HepG2 (cell line): Measurements from ENCODE around the gene CCDC87. TPM values are rescaled to one million over a fixed set of nuclear protein-coding genes. Genes with fewer than 3 reads are reported as not detected.

Experiments
- ELF4 ChIP-seq: sonication (generic); formaldehyde crosslinking; IDR thresholded peaks from 2 replicates; pipeline ENCODE4 v1.5.0; 2020; ENCODE audit warnings: missing genetic modification reagents, mild to moderate bottlenecking, moderate library complexity, borderline replicate concordance
- HMG20B ChIP-seq: conservative IDR thresholded peaks from 2 replicates; pipeline ENCODE4 v1.6.1; 2016; ENCODE audit warnings: missing genetic modification reagents, missing compliant biosample characterization
- JARID2 ChIP-seq: sonication (generic); formaldehyde crosslinking; IDR thresholded peaks from 2 replicates; pipeline ENCODE4 v1.8.1; 2023; ENCODE audit warnings: missing genetic modification reagents, inconsistent platforms; ENCODE audit not compliant: insufficient replicate concordance
- YEATS4 ChIP-seq: sonication (generic); formaldehyde crosslinking; IDR thresholded peaks from 2 replicates; pipeline ENCODE4 v1.4.0; 2020; ENCODE audit warnings: missing genetic modification reagents, borderline replicate concordance
- ZBTB21 ChIP-seq: sonication (generic); formaldehyde crosslinking; IDR thresholded peaks from 2 replicates; pipeline ENCODE4 v1.4.0; 2020; ENCODE audit warnings: missing genetic modification reagents
- ZNF121 ChIP-seq: sonication (generic); formaldehyde crosslinking; IDR thresholded peaks from 2 replicates; pipeline ENCODE4 v1.5.0; 2020; ENCODE audit warnings: mild to moderate bottlenecking, missing genetic modification reagents
- ZNF138 ChIP-seq: sonication (generic); formaldehyde crosslinking; IDR thresholded peaks from 2 replicates; pipeline ENCODE4 v1.5.0; 2020; ENCODE audit warnings: mild to moderate bottlenecking, low read depth, missing genetic modification reagents
- ZNF367 ChIP-seq: sonication (generic); formaldehyde crosslinking; IDR thresholded peaks from 2 replicates; pipeline ENCODE4 v1.4.0; 2020; ENCODE audit warnings: missing genetic modification reagents, borderline replicate concordance
- ZNF550 ChIP-seq: sonication (generic); formaldehyde crosslinking; IDR thresholded peaks from 2 replicates; pipeline ENCODE4 v1.4.0; 2020; ENCODE audit warnings: mild to moderate bottlenecking, missing genetic modification reagents, borderline replicate concordance
- polyA plus RNA-seq, 8 experiments: library from polyadenylated mRNA; depleted of rRNA in 3 of 8; stranded (reverse) in 7 of 8; unstranded in 1 of 8; fragments of >200 nt; fragmentation: Illumina TruSeq in 4 of 8; extraction: Trizol in 4 of 8; gene quantifications; 2 replicates each; pipeline versions ENCODE4 v1.2.1 to v1.2.3, GENCODE V29; 2011 to 2016; ENCODE audit warnings: low read depth in 4 of 8, missing spikeins in 1 of 8, mixed read lengths in 1 of 8; ENCODE audit not compliant: insufficient read depth in 1 of 8
- total RNA-seq, 5 experiments: library from RNA; depleted of rRNA; stranded (reverse); fragments of >200 nt; fragmentation: Illumina TruSeq; extraction: Trizol; gene quantifications; 2 replicates each; pipeline ENCODE4 v1.2.3, GENCODE V29; 2016; ENCODE audit warnings: low read depth in 1 of 5
- TF ChIP-seq, protein P1 (sequence below), 2 experiments: fragments of 450-650 bp in 1 of 2; sonication (generic) in 1 of 2; formaldehyde crosslinking in 1 of 2; IDR thresholded peaks; 2 replicates each; pipeline versions ENCODE4 v1.6.1 to v1.8.0; 2016 to 2022; ENCODE audit warnings: antibody characterized with exemption in 1 of 2, mild to moderate bottlenecking in 1 of 2, missing genetic modification reagents in 1 of 2
- TF ChIP-seq, protein P2 (sequence below): sonication (generic); formaldehyde crosslinking; IDR thresholded peaks from 2 replicates; pipeline ENCODE4 v1.4.0; 2020; ENCODE audit warnings: missing genetic modification reagents, borderline replicate concordance
- TF ChIP-seq, protein P3 (sequence below): sonication (generic); formaldehyde crosslinking; IDR thresholded peaks from 2 replicates; pipeline ENCODE4 v1.5.0; 2020; ENCODE audit warnings: missing genetic modification reagents

CCDC87 gene
- total and polyA plus RNA-seq, 2 of the 13 experiments (the other 11 are each of a cell fraction or from before 2014, with no cell fraction given): 0.05 to 0.42 TPM

DNA sequence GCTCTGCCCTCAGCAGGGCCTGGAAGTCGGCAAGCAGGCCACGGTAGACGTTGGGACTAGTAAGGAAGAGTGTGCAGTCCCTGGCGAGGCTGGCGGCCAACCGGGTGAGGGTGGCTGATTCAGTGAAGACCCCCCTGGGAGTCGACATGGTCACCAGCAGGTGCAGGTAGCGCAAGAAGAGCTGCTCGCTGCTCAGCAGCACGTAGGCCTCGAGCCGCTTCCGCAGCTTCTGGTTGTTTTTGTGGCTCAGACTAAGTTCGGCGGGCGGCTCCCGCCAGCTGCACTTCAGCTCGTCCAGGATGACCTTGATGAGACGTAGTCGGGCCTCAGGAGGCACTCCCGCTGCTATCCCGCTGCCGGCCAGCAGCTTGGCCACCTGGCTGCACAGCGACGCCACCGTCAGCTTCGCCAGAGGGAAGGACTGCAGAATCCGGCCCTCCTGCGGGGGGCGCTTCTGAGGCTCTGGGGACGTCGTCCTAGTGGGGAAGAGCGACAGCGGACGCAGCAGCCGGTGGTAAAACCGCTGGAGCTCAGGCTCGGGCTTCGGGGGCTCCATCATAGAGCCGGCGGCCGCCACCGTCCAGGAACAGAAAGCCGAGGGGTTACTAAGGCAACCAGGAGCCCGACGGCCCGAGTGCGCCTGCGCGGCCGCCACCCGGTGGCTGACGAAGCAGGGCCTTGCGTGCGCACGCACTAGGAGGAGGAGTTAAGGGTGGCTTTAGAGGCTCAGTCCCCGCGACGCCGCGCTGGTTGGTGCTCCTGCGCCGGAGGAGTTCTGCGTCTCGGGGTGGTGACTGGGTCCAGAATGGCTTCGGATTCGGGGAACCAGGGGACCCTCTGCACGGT is at the start of gene CCDC87, which contains the start of gene CCS (continued):
- peak; percentile 91; the same call in 1 of the 2 replicates for TF ChIP-seq ZNF138 (CRISPR knock-in tag)
- peak; percentile 67; the same call in 1 of the 2 replicates for TF ChIP-seq ZNF121 (CRISPR knock-in tag)
- TF ChIP-seq ZBTB21 (CRISPR knock-in tag): no peak; the same call in 1 of the 2 replicates
- TF ChIP-seq ELF4 (CRISPR knock-in tag): no peak
- TF ChIP-seq YEATS4 (CRISPR knock-in tag): peak; percentile 40; the same call in 1 of the 2 replicates
- TF ChIP-seq HMG20B (CRISPR knock-in tag): 0 out of 2 replicates have a peak, but pooled peaks have one; percentile 38
- TF ChIP-seq ZNF550: no peak
- no peak for TF ChIP-seq ZNF367
- no peak for TF ChIP-seq JARID2 (CRISPR knock-in tag)
- TF ChIP-seq, protein P1, sequence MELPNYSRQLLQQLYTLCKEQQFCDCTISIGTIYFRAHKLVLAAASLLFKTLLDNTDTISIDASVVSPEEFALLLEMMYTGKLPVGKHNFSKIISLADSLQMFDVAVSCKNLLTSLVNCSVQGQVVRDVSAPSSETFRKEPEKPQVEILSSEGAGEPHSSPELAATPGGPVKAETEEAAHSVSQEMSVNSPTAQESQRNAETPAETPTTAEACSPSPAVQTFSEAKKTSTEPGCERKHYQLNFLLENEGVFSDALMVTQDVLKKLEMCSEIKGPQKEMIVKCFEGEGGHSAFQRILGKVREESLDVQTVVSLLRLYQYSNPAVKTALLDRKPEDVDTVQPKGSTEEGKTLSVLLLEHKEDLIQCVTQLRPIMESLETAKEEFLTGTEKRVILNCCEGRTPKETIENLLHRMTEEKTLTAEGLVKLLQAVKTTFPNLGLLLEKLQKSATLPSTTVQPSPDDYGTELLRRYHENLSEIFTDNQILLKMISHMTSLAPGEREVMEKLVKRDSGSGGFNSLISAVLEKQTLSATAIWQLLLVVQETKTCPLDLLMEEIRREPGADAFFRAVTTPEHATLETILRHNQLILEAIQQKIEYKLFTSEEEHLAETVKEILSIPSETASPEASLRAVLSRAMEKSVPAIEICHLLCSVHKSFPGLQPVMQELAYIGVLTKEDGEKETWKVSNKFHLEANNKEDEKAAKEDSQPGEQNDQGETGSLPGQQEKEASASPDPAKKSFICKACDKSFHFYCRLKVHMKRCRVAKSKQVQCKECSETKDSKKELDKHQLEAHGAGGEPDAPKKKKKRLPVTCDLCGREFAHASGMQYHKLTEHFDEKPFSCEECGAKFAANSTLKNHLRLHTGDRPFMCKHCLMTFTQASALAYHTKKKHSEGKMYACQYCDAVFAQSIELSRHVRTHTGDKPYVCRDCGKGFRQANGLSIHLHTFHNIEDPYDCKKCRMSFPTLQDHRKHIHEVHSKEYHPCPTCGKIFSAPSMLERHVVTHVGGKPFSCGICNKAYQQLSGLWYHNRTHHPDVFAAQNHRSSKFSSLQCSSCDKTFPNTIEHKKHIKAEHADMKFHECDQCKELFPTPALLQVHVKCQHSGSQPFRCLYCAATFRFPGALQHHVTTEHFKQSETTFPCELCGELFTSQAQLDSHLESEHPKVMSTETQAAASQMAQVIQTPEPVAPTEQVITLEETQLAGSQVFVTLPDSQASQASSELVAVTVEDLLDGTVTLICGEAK (IDR thresholded peaks at IDR 0.05): no peak
- TF ChIP-seq, protein P1 (CRISPR knock-in tag; IDR thresholded peaks at IDR 0.05): peak; percentile 20
- TF ChIP-seq, protein P2, sequence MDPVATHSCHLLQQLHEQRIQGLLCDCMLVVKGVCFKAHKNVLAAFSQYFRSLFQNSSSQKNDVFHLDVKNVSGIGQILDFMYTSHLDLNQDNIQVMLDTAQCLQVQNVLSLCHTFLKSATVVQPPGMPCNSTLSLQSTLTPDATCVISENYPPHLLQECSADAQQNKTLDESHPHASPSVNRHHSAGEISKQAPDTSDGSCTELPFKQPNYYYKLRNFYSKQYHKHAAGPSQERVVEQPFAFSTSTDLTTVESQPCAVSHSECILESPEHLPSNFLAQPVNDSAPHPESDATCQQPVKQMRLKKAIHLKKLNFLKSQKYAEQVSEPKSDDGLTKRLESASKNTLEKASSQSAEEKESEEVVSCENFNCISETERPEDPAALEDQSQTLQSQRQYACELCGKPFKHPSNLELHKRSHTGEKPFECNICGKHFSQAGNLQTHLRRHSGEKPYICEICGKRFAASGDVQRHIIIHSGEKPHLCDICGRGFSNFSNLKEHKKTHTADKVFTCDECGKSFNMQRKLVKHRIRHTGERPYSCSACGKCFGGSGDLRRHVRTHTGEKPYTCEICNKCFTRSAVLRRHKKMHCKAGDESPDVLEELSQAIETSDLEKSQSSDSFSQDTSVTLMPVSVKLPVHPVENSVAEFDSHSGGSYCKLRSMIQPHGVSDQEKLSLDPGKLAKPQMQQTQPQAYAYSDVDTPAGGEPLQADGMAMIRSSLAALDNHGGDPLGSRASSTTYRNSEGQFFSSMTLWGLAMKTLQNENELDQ (CRISPR knock-in tag): no peak
- TF ChIP-seq, protein P3, sequence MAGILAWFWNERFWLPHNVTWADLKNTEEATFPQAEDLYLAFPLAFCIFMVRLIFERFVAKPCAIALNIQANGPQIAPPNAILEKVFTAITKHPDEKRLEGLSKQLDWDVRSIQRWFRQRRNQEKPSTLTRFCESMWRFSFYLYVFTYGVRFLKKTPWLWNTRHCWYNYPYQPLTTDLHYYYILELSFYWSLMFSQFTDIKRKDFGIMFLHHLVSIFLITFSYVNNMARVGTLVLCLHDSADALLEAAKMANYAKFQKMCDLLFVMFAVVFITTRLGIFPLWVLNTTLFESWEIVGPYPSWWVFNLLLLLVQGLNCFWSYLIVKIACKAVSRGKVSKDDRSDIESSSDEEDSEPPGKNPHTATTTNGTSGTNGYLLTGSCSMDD (CRISPR knock-in tag): no peak
